ENCODE results near the gene OSM.

DNA sequence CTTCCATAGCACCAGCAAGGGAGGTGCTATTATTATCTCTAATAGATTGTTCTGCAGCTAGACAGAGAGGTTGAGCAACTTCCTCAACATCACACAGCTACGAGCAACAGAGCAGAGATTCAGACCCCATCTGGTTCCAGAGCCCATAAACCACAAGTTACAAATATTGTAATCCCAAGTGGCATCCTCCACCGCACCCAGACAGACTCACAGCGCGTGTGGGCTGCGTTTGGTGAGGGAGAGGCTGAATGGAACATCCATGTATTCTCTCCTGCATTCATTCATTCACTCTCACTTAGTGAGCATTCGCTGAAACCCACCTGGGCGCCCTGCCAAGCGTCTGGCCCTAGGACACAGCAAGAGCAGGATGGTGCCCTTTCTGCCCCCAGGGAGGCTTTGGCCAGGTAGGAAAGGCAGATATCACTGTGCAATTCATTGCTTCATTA, 53.6 kb downstream of the OSM start:
- no peak for TF ChIP-seq POLR2A (IDR thresholded peaks at IDR 0.05; ENCODE audit: low read depth, low read length)
- TF ChIP-seq TAF1 (IDR thresholded peaks at IDR 0.05; ENCODE audit: borderline replicate concordance, low read depth, low read length) = no peak
- TF ChIP-seq POLR2AphosphoS5 (IDR thresholded peaks at IDR 0.05; ENCODE audit: low read depth, low read length) = no peak

Measured in GM12892 (cell line).